ENCODE results near the gene DMAP1.

- TF ChIP-seq CTCF (IDR thresholded peaks at IDR 0.05) = no peak
- no peak for TF ChIP-seq POLR2A (IDR thresholded peaks at IDR 0.05)
Observed at GRCh38 chr1:44229435-44230167, 16.3 kb downstream of the DMAP1 start.
